ENCODE measurements around the gene ADH6. TPM values are rescaled to one million over a fixed set of nuclear protein-coding genes. Genes with fewer than 3 reads are reported as not detected.
"Not testable (repeated sequence)": the region's sequence is repeated elsewhere in the genome, so short reads cannot be mapped to it uniquely, and the experiment has no call there.

Gene ADH6
- 2.1 TPM for total RNA-seq

- DNase-seq = no peak
Measured at GRCh38 chr4:99219072-99219471, at the start of gene ADH6. TSS of gene ADH6 (minus strand) at chr4:99219246. CDS start at chr4:99219152, 94 bp downstream.

GRCh38 chr4:99264927-99265326, 45.9 kb upstream of the ADH6 start:
- DNase-seq = no peak

GRCh38 chr4:99252746-99253145, 33.7 kb upstream of the ADH6 start:
- peak; percentile 12 for DNase-seq

GRCh38 chr4:99248714-99249113, 29.7 kb upstream of the ADH6 start:
- no peak for DNase-seq

- DNase-seq = no peak
Measured at GRCh38 chr4:99235955-99236354, 16.9 kb upstream of the ADH6 start.

GRCh38 chr4:99234331-99235010, 15.4 kb upstream of the ADH6 start:
- DNase-seq = peak; percentile 15

- not testable (repeated sequence) for DNase-seq
Measured at GRCh38 chr4:99233397-99233796, 14.4 kb upstream of the ADH6 start.

GRCh38 chr4:99228706-99229105, 9.7 kb upstream of the ADH6 start:
- not testable (repeated sequence) for DNase-seq

- DNase-seq = not testable (repeated sequence)
Measured at GRCh38 chr4:99227646-99228045, 8.6 kb upstream of the ADH6 start.

- no peak for DNase-seq
Measured at GRCh38 chr4:99221980-99222379, 2.9 kb upstream of the ADH6 start.

- DNase-seq = no peak
Measured at GRCh38 chr4:99219479-99219878, 433 bp upstream of the ADH6 start.

GRCh38 chr4:99215521-99215920, 3.5 kb downstream of the ADH6 start:
- DNase-seq = no peak

- DNase-seq = no peak
Measured at GRCh38 chr4:99210789-99211188, 8.3 kb downstream of the ADH6 start.

- DNase-seq = no peak
Measured at GRCh38 chr4:99209671-99210070, 9.4 kb downstream of the ADH6 start.

- no peak for DNase-seq
Measured at GRCh38 chr4:99208719-99209075, 10.3 kb downstream of the ADH6 start.

GRCh38 chr4:99207911-99208718, 10.9 kb downstream of the ADH6 start:
- no peak for DNase-seq

GRCh38 chr4:99207069-99207743, 11.8 kb downstream of the ADH6 start:
- no peak for DNase-seq

- peak; percentile 97 for DNase-seq
Measured at GRCh38 chr4:99205153-99205979, 13.7 kb downstream of the ADH6 start.

GRCh38 chr4:99202536-99202935, 16.5 kb downstream of the ADH6 start:
- DNase-seq = no peak

GRCh38 chr4:99202094-99202493, 17.0 kb downstream of the ADH6 start:
- DNase-seq = no peak

GRCh38 chr4:99201690-99202089, 17.4 kb downstream of the ADH6 start:
- peak; percentile 72 for DNase-seq

- DNase-seq = no peak
Measured at GRCh38 chr4:99200138-99200537, 18.9 kb downstream of the ADH6 start.
